Stomach (tissue), 4 donors: ENCODE data around the gene VCL.

Experiments used
- EP300 ChIP-seq: sonication (generic); formaldehyde crosslinking; IDR thresholded peaks from one replicate; pipeline ENCODE4 v1.6.1; 2017; ENCODE audit warnings: antibody characterized with exemption
- POLR2A ChIP-seq, 4 donors: fragments of 450-650 bp; IDR thresholded peaks; one replicate each; pipeline ENCODE4 v1.6.1; 2016; ENCODE audit warnings: antibody characterized with exemption in 4 of 4, control low read depth in 2 of 4, mild to moderate bottlenecking in 1 of 4, moderate library complexity in 1 of 4
- TF ChIP-seq, protein P1 (sequence below), 7 experiments: fragments of 450-650 bp in 4 of 7; fragments of 200-600 bp in 3 of 7; sonication (generic) in 3 of 7; IDR thresholded peaks; one replicate each; pipeline ENCODE4 v1.5.1; 2016 to 2019; ENCODE audit warnings: antibody characterized with exemption in 7 of 7, control low read depth in 2 of 7, mild to moderate bottlenecking in 1 of 7

DNA sequence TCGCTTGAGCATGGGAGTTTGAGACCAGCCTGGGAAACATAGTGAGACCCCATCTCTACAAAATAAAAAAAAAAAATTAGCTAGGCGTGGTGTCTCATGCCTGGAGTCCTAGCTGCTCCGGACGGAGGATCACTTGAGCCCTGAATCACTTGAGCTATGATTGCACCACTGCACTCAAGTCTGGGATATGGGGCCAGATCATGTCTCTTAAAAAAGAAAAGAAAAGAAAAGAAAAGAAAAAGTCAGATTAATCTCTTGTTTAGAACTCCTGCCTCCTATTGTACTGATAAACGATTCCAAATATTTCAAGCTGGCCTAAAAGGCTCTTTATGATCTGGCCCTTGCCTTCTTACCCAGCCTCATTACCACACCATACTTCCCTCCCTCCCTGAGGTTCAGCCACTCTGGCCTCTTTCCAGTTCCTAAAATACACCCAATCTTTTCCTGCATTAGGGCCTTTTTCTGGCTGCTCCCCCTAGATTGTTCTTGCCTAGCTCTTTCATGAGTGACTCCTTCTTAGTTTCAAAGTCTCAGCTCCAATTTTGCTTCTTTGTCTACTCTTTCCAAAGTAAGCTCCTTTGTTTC is 41.7 kb downstream of the VCL start:
- TF ChIP-seq, protein P1, sequence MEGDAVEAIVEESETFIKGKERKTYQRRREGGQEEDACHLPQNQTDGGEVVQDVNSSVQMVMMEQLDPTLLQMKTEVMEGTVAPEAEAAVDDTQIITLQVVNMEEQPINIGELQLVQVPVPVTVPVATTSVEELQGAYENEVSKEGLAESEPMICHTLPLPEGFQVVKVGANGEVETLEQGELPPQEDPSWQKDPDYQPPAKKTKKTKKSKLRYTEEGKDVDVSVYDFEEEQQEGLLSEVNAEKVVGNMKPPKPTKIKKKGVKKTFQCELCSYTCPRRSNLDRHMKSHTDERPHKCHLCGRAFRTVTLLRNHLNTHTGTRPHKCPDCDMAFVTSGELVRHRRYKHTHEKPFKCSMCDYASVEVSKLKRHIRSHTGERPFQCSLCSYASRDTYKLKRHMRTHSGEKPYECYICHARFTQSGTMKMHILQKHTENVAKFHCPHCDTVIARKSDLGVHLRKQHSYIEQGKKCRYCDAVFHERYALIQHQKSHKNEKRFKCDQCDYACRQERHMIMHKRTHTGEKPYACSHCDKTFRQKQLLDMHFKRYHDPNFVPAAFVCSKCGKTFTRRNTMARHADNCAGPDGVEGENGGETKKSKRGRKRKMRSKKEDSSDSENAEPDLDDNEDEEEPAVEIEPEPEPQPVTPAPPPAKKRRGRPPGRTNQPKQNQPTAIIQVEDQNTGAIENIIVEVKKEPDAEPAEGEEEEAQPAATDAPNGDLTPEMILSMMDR (IDR thresholded peaks at IDR 0.05) = no peak
- TF ChIP-seq POLR2A (IDR thresholded peaks at IDR 0.05) (no peak), EP300 (no peak)
